ENCODE data around the gene RAET1G. TPM values are rescaled to one million over a fixed set of nuclear protein-coding genes. Genes with fewer than 3 reads are reported as not detected.

Gene RAET1G
- polyA plus RNA-seq, 4 donors: 0.38 to 1.5 (median 1.1) TPM

GRCh38 chr6:149872233-149872632, 50.7 kb downstream of the RAET1G start:
- no peak for DNase-seq (ENCODE audit: low read depth in 4 of 4, low spot score in 3 of 4)

- DNase-seq (ENCODE audit: low read depth in 4 of 4, low spot score in 3 of 4): no peak
These were observed 51.7 kb downstream of the RAET1G start for GRCh38 chr6:149871182-149871581.

- no peak for DNase-seq (ENCODE audit: low read depth in 4 of 4, low spot score in 3 of 4)
These were observed 53.5 kb downstream of the RAET1G start for GRCh38 chr6:149869275-149869892.

GRCh38 chr6:149867876-149868640, 54.9 kb downstream of the RAET1G start:
- no peak for DNase-seq (ENCODE audit: low read depth in 4 of 4, low spot score in 3 of 4)

Other genes starting within 250 kb of the RAET1G start
- 10 to 100 TPM; 30.5 to 41.3 (median 33.9) TPM for gene LATS1, start 205.0 kb downstream of the RAET1G start, polyA plus RNA-seq (ENCODE audit: insufficient read length in 4 of 4)
- gene NUP43, start 176.6 kb downstream of the RAET1G start, polyA plus RNA-seq (ENCODE audit: insufficient read length in 4 of 4): 10 to 100 TPM; 28.7 to 45.6 (median 44.3) TPM
- gene PCMT1, start 173.4 kb downstream of the RAET1G start, polyA plus RNA-seq (ENCODE audit: insufficient read length in 4 of 4): 100 to 1,000 TPM in 1 of 4 donors, 10 to 100 TPM in 3; 71.9 to 102 (median 89.6) TPM
- gene LRP11, start 58.8 kb downstream of the RAET1G start, polyA plus RNA-seq (ENCODE audit: insufficient read length in 4 of 4): 10 to 100 TPM; 33.3 to 49.1 (median 36.2) TPM
- gene RAET1E, start 25.0 kb downstream of the RAET1G start, polyA plus RNA-seq (ENCODE audit: insufficient read length in 4 of 4): under 1 TPM in 3 of 4 donors, not detected in 1; 0.24 to 0.45 (median 0.44) TPM
- under 1 TPM; 0.33 to 0.92 (median 0.52) TPM for gene ULBP2, start 18.9 kb upstream of the RAET1G start, polyA plus RNA-seq (ENCODE audit: insufficient read length in 4 of 4)
- 1 to 10 TPM in 2 of 4 donors, under 1 TPM in 2; 0.76 to 2.0 (median 1.2) TPM for gene ULBP1, start 40.8 kb upstream of the RAET1G start, polyA plus RNA-seq (ENCODE audit: insufficient read length in 4 of 4)
- not detected for gene RAET1L, start 102.4 kb upstream of the RAET1G start, polyA plus RNA-seq (ENCODE audit: insufficient read length in 4 of 4)
- gene ULBP3, start 146.0 kb upstream of the RAET1G start, polyA plus RNA-seq (ENCODE audit: insufficient read length in 4 of 4): 1 to 10 TPM; 3.7 to 8.8 (median 7.6) TPM
- 10 to 100 TPM in 3 of 4 donors, under 1 TPM in 1; 0.81 to 23.4 (median 22.4) TPM for gene PPP1R14C, start 219.9 kb upstream of the RAET1G start, polyA plus RNA-seq (ENCODE audit: insufficient read length in 4 of 4)

Measured in left renal pelvis (tissue), 4 donors.